HCT116 (cell line): ENCODE results near the gene ZBTB20. TPM values are rescaled to one million over a fixed set of nuclear protein-coding genes. Genes with fewer than 3 reads are reported as not detected.

ENCODE experiments used
- ATAC-seq: fragments of 200-7000 bp; cut with Tn5 transposase; 2 replicates; pipeline ENCODE4 v1.9.1; 2020; ENCODE audit warnings: mild to moderate bottlenecking, moderate library complexity
- BruUV-seq: library from RNA; stranded (reverse); fragments of 400-500 nt; replicated peaks from 2 replicates; lab custom pipeline; 2021; lab: Mats Ljungman, UMichigan
- CTCF ChIA-PET: fragments of 300-600 bp; sonication (Branson Sonifier 250); formaldehyde crosslinking; loops from one replicate; lab custom pipeline; 2021; ENCODE audit warnings: antibody characterized with exemption; lab: Charles Lee
- POLR2A ChIA-PET: fragments of 300-600, 350-600 bp; sonication (Branson Sonifier 250); formaldehyde crosslinking; loops from one replicate; lab custom pipeline; 2021; ENCODE audit warnings: antibody characterized with exemption; lab: Charles Lee
- RAD21 ChIA-PET, 2 experiments: fragments of 300-600 bp; sonication (Branson Sonifier 250); formaldehyde crosslinking; loops; one replicate each; lab custom pipeline; 2023; ENCODE audit warnings: low total read pairs in 2 of 2; ENCODE audit not compliant: uncharacterized antibody in 2 of 2, unreplicated experiment in 2 of 2, low non-redundant PET in 1 of 2; lab: Charles Lee
- DNase-seq: peaks from one replicate; pipeline ENCODE4 v3.0.0-alpha.2; 2010; ENCODE audit warnings: low read depth, low spot score
- H2AFZ ChIP-seq: fragments of 200-600 bp; shearing (Covaris generic), sonication (generic); 2 replicates; pipeline ENCODE4 v1.6.1; 2017; ENCODE audit warnings: low read depth, mixed run types, mixed read lengths, antibody characterized with exemption, low read length; ENCODE audit not compliant: poor library complexity, severe bottlenecking
- H3K27ac ChIP-seq: 2 replicates; pipeline ENCODE4 v1.5.1; 2012; ENCODE audit warnings: low read depth, low read length
- H3K27me3 ChIP-seq: fragments of 200-600 bp; sonication (generic); 2 replicates; pipeline ENCODE4 v1.6.1; 2016; ENCODE audit warnings: mixed run types, low read length, mixed read lengths; ENCODE audit not compliant: insufficient read depth
- H3K36me3 ChIP-seq, 2 experiments: fragments of 200-500 bp in 1 of 2; fragments of 200-600 bp in 1 of 2; sonication (Bioruptor generic) in 1 of 2; sonication (generic) in 1 of 2; 2 replicates each; pipeline versions ENCODE4 v1.5.1 to v1.6.1; 2014 to 2016; ENCODE audit warnings: low read length in 2 of 2, inconsistent platforms in 1 of 2, mixed read lengths in 1 of 2, mixed run types in 1 of 2; ENCODE audit not compliant: insufficient read depth in 2 of 2, control insufficient read depth in 1 of 2
- H3K4me1 ChIP-seq, 2 experiments: fragments of 200-600 bp in 1 of 2; sonication (generic) in 1 of 2; 2 replicates each; pipeline versions ENCODE4 v1.5.1 to v1.6.1; 2012 to 2017; ENCODE audit warnings: low read length in 2 of 2, inconsistent platforms in 1 of 2, mild to moderate bottlenecking in 1 of 2, mixed read lengths in 1 of 2, mixed run types in 1 of 2, moderate library complexity in 1 of 2; ENCODE audit not compliant: insufficient read depth in 2 of 2, control insufficient read depth in 1 of 2
- H3K4me2 ChIP-seq: fragments of 200-600 bp; sonication (generic); 2 replicates; pipeline ENCODE4 v1.6.1; 2017; ENCODE audit warnings: mixed run types, low read length, mixed read lengths
- H3K4me3 ChIP-seq, 2 experiments: fragments of 200-600 bp in 1 of 2; sonication (generic) in 1 of 2; replicated peaks in 1 of 2; 2 replicates each; pipeline ENCODE4 v1.5.1; 2011 to 2016; ENCODE audit warnings: low read length in 2 of 2, control low read depth in 1 of 2, low read depth in 1 of 2, mild to moderate bottlenecking in 1 of 2, mixed read lengths in 1 of 2, mixed run types in 1 of 2
- H3K79me2 ChIP-seq: fragments of 200-600 bp; sonication (generic); 2 replicates; pipeline ENCODE4 v1.6.1; 2017; ENCODE audit warnings: mild to moderate bottlenecking, mixed run types, low read length, moderate library complexity, mixed read lengths; ENCODE audit not compliant: insufficient read depth
- H3K9ac ChIP-seq: fragments of 200-600 bp; sonication (generic); 2 replicates; pipeline ENCODE4 v1.6.1; 2016; ENCODE audit warnings: low read length, mixed read lengths
- H3K9me2 ChIP-seq: fragments of 200-600 bp; sonication (generic), shearing (Covaris generic); 2 replicates; pipeline ENCODE4 v1.6.1; 2017; ENCODE audit warnings: mixed run types, mild to moderate bottlenecking, moderate library complexity; ENCODE audit not compliant: insufficient read depth
- H3K9me3 ChIP-seq, 2 experiments: fragments of 200-500 bp in 1 of 2; fragments of 200-600 bp in 1 of 2; sonication (Bioruptor generic) in 1 of 2; sonication (generic) in 1 of 2; 2 replicates each; pipeline ENCODE4 v1.6.1; 2014 to 2017; ENCODE audit warnings: low read length in 2 of 2, mixed read lengths in 2 of 2, inconsistent platforms in 1 of 2, low read depth in 1 of 2, mild to moderate bottlenecking in 1 of 2, mixed run types in 1 of 2, moderate library complexity in 1 of 2; ENCODE audit not compliant: control insufficient read depth in 1 of 2, insufficient read depth in 1 of 2
- H4K20me1 ChIP-seq: fragments of 200-600 bp; sonication (generic), shearing (Covaris generic); 2 replicates; pipeline ENCODE4 v1.6.1; 2017; ENCODE audit warnings: mixed run types, mild to moderate bottlenecking, moderate library complexity; ENCODE audit not compliant: insufficient read depth
- CBX3 ChIP-seq: IDR thresholded peaks from 2 replicates; pipeline ENCODE4 v1.6.1; 2012; ENCODE audit warnings: low read depth
- ELF1 ChIP-seq: IDR thresholded peaks from 2 replicates; pipeline ENCODE4 v1.6.1; 2012; ENCODE audit warnings: low read depth, borderline replicate concordance
- EZH2 ChIP-seq: fragments of 200-600 bp; sonication (generic); IDR thresholded peaks from 2 replicates; pipeline ENCODE4 v1.6.1; 2017; ENCODE audit warnings: antibody characterized with exemption, mixed run types
- EZH2phosphoT487 ChIP-seq: fragments of 200-600 bp; IDR thresholded peaks from 2 replicates; pipeline ENCODE4 v1.6.1; 2018; ENCODE audit warnings: antibody characterized with exemption, borderline replicate concordance
- FOSL1 ChIP-seq: IDR thresholded peaks from 2 replicates; pipeline ENCODE4 v1.6.1; 2012; ENCODE audit warnings: low read depth
- JUND ChIP-seq: IDR thresholded peaks from 2 replicates; pipeline ENCODE4 v1.6.1; 2012
- MAX ChIP-seq: IDR thresholded peaks from 2 replicates; pipeline ENCODE4 v1.6.1; 2012
- POLR2A ChIP-seq: IDR thresholded peaks from 2 replicates; pipeline ENCODE4 v1.7.0; 2011; ENCODE audit warnings: borderline replicate concordance; ENCODE audit not compliant: insufficient read depth, insufficient read length; ENCODE audit errors: extremely low read depth
- POLR2AphosphoS5 ChIP-seq: IDR thresholded peaks from 2 replicates; pipeline ENCODE4 v1.6.1; 2011; ENCODE audit warnings: mild to moderate bottlenecking, low read depth, low read length, moderate library complexity
- RAD21 ChIP-seq: IDR thresholded peaks from 2 replicates; pipeline ENCODE4 v1.6.1; 2012; ENCODE audit warnings: low read depth, mild to moderate bottlenecking
- REST ChIP-seq: IDR thresholded peaks from 2 replicates; pipeline ENCODE4 v1.6.1; 2012; ENCODE audit warnings: low read depth
- SP1 ChIP-seq: IDR thresholded peaks from 2 replicates; pipeline ENCODE4 v1.6.1; 2012; ENCODE audit warnings: low read depth
- SRF ChIP-seq: IDR thresholded peaks from 2 replicates; pipeline ENCODE4 v1.6.1; 2012; ENCODE audit warnings: low read depth
- TCF7L2 ChIP-seq: IDR thresholded peaks from 2 replicates; pipeline ENCODE4 v1.7.0; 2011; ENCODE audit warnings: borderline replicate concordance, inconsistent platforms; ENCODE audit not compliant: insufficient read depth, insufficient read length; ENCODE audit errors: extremely low read depth
- ZBTB33 ChIP-seq: IDR thresholded peaks from 2 replicates; pipeline ENCODE4 v1.6.1; 2011; ENCODE audit warnings: mild to moderate bottlenecking, low read length, moderate library complexity; ENCODE audit not compliant: insufficient replicate concordance; ENCODE audit errors: extremely low read depth
- ZFX ChIP-seq: fragments of 450-650 bp; IDR thresholded peaks from 2 replicates; pipeline ENCODE4 v1.6.1; 2017
- ZNF274 ChIP-seq: fragments of 200-500 bp; sonication (Bioruptor generic); IDR thresholded peaks from 2 replicates; pipeline ENCODE4 v1.6.1; 2014; ENCODE audit warnings: mild to moderate bottlenecking, low read depth, low read length, inconsistent platforms
- intact Hi-C: fragments of 100-400 bp; cut with micrococcal nuclease; formaldehyde crosslinking; loops from 2 replicates; pipeline ENCODE4 v1.10.0; 2022
- total RNA-seq: library from RNA; stranded (reverse); gene quantifications from one replicate; pipeline ENCODE4 v1.2.1, GENCODE V29; 2021; ENCODE audit not compliant: unreplicated experiment

The ZBTB20 gene
- total RNA-seq, 1 experiment from 2014 or later = 42.1 TPM

- Histone ChIP-seq H3K9me3 (no peaks in the 10 kb centered on the region), H3K9ac (no peak overlapping the region), H3K4me3 (no peak overlapping the region), H4K20me1 (no peaks in the 10 kb centered on the region), H3K36me3 (no peaks in the 10 kb centered on the region), H3K79me2 (no peaks in the 10 kb centered on the region), H3K27ac (no peak overlapping the region), H3K9me2 (no peaks in the 10 kb centered on the region), H3K4me2 (no peak overlapping the region), H3K4me1 (peaks cover 8 to 30% of the 10 kb centered on the region in 2 experiments; a peak in 3 of 4 replicates), H2AFZ (no peak overlapping the region), H3K27me3 (no peaks in the 10 kb centered on the region)
- BruUV-seq = no TSS peak
- ChIA-PET RAD21 (interaction anchor here in 1 of 2 experiments (0.6 kb wide), 1 partner anchor 467 kb away, joined by 3 read pairs; no protein-coding TSS in a partner anchor), POLR2A (no interaction called here), CTCF (no interaction called here)
- ATAC-seq = no peak
- TF ChIP-seq FOSL1 (no peak), CBX3 (no peak), JUND (no peak), ZFX (no peak), SRF (no peak), EZH2phosphoT487 (no peak), ZBTB33 (no peak), REST (no peak), EZH2 (no peak), ELF1 (no peak), RAD21 (no peak), TCF7L2 (no peak), POLR2AphosphoS5 (no peak), POLR2A (no peak), MAX (no peak), ZNF274 (no peak), SP1 (no peak)
- intact Hi-C loops = no loop called here
- no peak for DNase-seq
These were observed 247.7 kb downstream of the ZBTB20 start for GRCh38 chr3:114899186-114899931.
